Progenitor cell of endocrine pancreas (in vitro differentiated cells): ENCODE measurements around the gene ARL6IP6. TPM values are rescaled to one million over a fixed set of nuclear protein-coding genes. Genes with fewer than 3 reads are reported as not detected.

Experiments
- DNase-seq: peaks from one replicate; pipeline ENCODE4 v3.0.0; 2021; ENCODE audit warnings: low spot score; ENCODE audit not compliant: unreplicated experiment
- H3K27ac Mint-ChIP-seq: 2 replicates; pipeline ENCODE4 v1.8.0; 2021; ENCODE audit warnings: mild to moderate bottlenecking, moderate library complexity, mixed read lengths
- H3K27me3 Mint-ChIP-seq: 2 replicates; pipeline ENCODE4 v1.8.0; 2021; ENCODE audit warnings: mixed read lengths
- H3K36me3 Mint-ChIP-seq: 2 replicates; pipeline ENCODE4 v1.8.0; 2022; ENCODE audit warnings: mixed read lengths; ENCODE audit not compliant: insufficient read depth
- H3K4me1 Mint-ChIP-seq: 2 replicates; pipeline ENCODE4 v1.8.0; 2021; ENCODE audit warnings: low read depth, mixed read lengths
- H3K4me3 Mint-ChIP-seq: 2 replicates; pipeline ENCODE4 v1.8.0; 2021; ENCODE audit warnings: low read depth, mild to moderate bottlenecking, moderate library complexity, mixed read lengths
- H3K9me3 Mint-ChIP-seq: 2 replicates; pipeline ENCODE4 v1.8.0; 2021; ENCODE audit warnings: low read depth, mixed read lengths
- total RNA-seq: library from RNA; stranded (reverse); gene quantifications from 2 replicates; pipeline ENCODE4 v1.2.1, GENCODE V29; 2021
- TF ChIP-seq, protein P1 (sequence below): fragments of 200-600 bp; sonication (generic); IDR thresholded peaks from one replicate; pipeline ENCODE4 v1.5.0; 2021; ENCODE audit warnings: antibody characterized with exemption, mild to moderate bottlenecking; ENCODE audit not compliant: unreplicated experiment

The ARL6IP6 gene
- total RNA-seq, 1 donor from 2014 or later, result 34.6 TPM

GRCh38 chr2:152715112-152715511, 3.3 kb upstream of the ARL6IP6 start:
- no peak for DNase-seq
- TF ChIP-seq, protein P1, sequence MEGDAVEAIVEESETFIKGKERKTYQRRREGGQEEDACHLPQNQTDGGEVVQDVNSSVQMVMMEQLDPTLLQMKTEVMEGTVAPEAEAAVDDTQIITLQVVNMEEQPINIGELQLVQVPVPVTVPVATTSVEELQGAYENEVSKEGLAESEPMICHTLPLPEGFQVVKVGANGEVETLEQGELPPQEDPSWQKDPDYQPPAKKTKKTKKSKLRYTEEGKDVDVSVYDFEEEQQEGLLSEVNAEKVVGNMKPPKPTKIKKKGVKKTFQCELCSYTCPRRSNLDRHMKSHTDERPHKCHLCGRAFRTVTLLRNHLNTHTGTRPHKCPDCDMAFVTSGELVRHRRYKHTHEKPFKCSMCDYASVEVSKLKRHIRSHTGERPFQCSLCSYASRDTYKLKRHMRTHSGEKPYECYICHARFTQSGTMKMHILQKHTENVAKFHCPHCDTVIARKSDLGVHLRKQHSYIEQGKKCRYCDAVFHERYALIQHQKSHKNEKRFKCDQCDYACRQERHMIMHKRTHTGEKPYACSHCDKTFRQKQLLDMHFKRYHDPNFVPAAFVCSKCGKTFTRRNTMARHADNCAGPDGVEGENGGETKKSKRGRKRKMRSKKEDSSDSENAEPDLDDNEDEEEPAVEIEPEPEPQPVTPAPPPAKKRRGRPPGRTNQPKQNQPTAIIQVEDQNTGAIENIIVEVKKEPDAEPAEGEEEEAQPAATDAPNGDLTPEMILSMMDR, result no peak
- Mint-ChIP-seq H3K36me3 (peaks cover 18% of the 10 kb centered on the region), H3K4me1 (peaks cover 21% of the 10 kb centered on the region), H3K27ac (no peak overlapping the region), H3K27me3 (no peaks in the 10 kb centered on the region), H3K4me3 (peak overlapping the region; percentile 40), H3K9me3 (no peaks in the 10 kb centered on the region)

GRCh38 chr2:152715854-152716428, 2.5 kb upstream of the ARL6IP6 start:
- TF ChIP-seq, protein P1, result peak; percentile 73
- H3K4me3 Mint-ChIP-seq, result peak overlapping the region; percentile 92
- H3K9me3 Mint-ChIP-seq, result no peaks in the 10 kb centered on the region
- DNase-seq, result peak; percentile 18
- peaks cover 12% of the 10 kb centered on the region for H3K36me3 Mint-ChIP-seq
- H3K27me3 Mint-ChIP-seq, result no peaks in the 10 kb centered on the region
- H3K27ac Mint-ChIP-seq, result peak overlapping the region; percentile 100
- H3K4me1 Mint-ChIP-seq, result peaks cover 25% of the 10 kb centered on the region

DNA sequence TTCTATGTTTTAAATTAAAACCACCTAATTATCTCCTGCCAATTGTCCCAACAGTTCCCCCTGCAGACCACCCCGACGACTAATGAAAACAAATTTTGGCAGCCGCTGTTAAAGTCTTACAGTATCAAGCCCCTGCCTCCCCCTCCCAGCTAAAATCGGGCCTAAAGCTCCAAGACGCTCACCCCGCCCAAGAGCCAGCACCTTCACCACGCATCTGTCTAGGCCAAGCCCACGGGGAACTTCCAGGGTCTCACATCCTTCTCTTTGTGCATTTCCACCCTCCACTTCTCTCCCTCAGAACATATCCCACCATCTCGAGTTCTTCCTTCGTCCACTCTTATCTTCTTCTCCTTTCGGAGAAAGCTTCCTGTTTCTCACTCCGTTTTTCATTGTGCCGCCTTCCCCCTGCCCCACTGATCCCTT, 1.6 kb upstream of the ARL6IP6 start:
- H3K4me1 Mint-ChIP-seq, result peaks cover 30% of the 10 kb centered on the region
- H3K27me3 Mint-ChIP-seq, result no peaks in the 10 kb centered on the region
- no peak for DNase-seq
- TF ChIP-seq, protein P1, result no peak
- H3K27ac Mint-ChIP-seq, result peak overlapping the region; percentile 100
- H3K4me3 Mint-ChIP-seq, result peak overlapping the region; percentile 92
- peaks cover 12% of the 10 kb centered on the region for H3K36me3 Mint-ChIP-seq
- no peaks in the 10 kb centered on the region for H3K9me3 Mint-ChIP-seq

DNA sequence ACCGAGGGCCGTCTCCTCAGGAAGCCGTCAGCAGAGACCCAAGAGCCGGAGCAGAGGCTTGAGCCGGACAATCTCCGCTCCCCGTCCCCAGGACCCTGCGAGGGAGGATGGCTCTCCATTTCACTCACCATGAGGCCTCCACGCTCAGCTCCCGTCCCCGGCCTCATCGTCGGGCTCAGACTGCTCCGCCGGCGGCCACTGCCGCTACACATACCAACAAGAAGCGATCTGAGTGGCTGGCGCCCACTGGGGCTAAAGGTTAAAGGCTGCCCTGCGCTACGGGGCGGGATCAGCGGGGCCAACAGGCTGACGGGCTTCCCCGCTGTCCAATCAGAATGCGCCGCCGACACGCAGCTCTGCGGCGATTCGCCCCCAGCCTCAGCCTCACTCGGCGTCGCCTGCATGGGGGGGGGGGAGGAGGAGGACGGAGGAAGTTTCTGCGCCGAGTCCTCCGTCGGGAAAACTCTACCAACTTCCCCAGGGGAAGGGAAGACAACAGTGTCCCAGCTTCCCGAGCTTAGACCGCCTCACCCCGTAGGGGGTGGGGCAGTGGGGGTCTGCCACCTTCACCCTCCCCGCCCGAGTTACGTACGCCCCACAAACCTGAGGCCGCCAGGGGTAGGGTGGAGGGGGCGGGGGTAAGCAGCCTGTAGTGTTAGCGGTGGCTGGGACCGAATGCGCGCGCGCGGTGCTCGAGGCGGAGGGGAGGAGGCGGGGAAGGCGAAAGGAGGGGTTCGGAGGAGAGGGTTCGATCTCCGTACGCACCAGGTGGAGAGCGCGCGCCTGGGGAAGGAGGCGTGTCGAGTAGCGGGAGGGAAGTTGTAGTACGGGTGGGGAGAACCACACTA, 968 bp upstream of the ARL6IP6 start, which contains the start of gene PRPF40A:
PRPF40A (minus strand) TSS at position 234 of the 848 bp plus-strand sequence; CDS start at position 212, 22 bp downstream.
- DNase-seq, result peak; percentile 96
- TF ChIP-seq, protein P1, result no peak
- peak within 1 kb of the TSS; percentile 100 for H3K27ac Mint-ChIP-seq
- H3K27me3 Mint-ChIP-seq, result no peaks in the 10 kb centered on the region
- no peaks in the 10 kb centered on the region for H3K9me3 Mint-ChIP-seq
- H3K4me3 Mint-ChIP-seq, result peak within 1 kb of the TSS; percentile 92
- H3K4me1 Mint-ChIP-seq, result peaks cover 34% of the 10 kb centered on the region
- peaks cover 15% of the 10 kb centered on the region for H3K36me3 Mint-ChIP-seq

DNA sequence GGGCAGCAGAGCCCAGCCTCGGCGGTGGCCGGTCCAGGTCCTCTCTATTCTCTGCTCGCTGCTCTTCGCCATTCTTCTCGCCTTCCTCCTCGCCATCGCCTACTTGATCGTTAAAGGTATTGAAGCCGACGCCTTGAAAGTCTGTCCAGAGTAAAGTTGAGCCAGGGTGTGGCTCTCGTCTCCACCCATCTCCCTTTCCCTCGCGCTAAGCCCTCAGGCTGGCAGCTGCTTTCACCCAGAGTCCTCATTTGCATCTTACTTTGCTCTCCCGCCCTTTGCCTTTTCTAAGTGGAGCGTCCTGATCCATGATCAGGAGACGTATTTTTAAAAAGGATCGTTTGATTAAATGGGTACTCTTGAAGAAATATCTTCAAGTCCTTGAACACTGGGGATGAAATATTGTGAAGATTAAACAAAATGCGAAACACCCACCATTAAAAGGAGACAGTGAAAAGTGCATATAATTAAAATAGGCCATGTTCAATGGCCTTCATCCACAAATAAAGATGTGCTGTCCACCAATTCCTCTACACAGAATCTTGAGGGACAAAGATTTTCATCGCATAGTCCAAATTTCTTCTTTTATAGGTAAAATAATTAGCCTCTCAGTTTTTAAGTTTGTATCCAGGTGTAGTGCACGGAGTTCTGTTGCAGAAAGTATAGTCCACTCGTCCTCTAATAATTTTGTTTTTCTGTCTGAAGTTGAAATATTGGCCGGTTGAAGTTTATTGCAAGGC, 657 bp downstream of the ARL6IP6 start:
- H3K4me3 Mint-ChIP-seq, result peak overlapping the region; percentile 92
- H3K36me3 Mint-ChIP-seq, result peaks cover 8% of the 10 kb centered on the region
- TF ChIP-seq, protein P1, result no peak
- no peaks in the 10 kb centered on the region for H3K27me3 Mint-ChIP-seq
- H3K4me1 Mint-ChIP-seq, result peaks cover 34% of the 10 kb centered on the region
- no peak for DNase-seq
- peak overlapping the region; percentile 100 for H3K27ac Mint-ChIP-seq
- no peaks in the 10 kb centered on the region for H3K9me3 Mint-ChIP-seq
